Jurkat, Clone E6-1 (cell line): Measurements from ENCODE around the gene ASB2.

Source experiments
- DNase-seq: peaks from one replicate; pipeline ENCODE4 v3.0.0-alpha.2; 2011; ENCODE audit warnings: low read depth, low spot score
- H3K4me3 ChIP-seq: 2 replicates; pipeline ENCODE4 v1.5.1; 2011; ENCODE audit warnings: mild to moderate bottlenecking, low read length, control low read depth, moderate library complexity

The ASB2 gene

DNA sequence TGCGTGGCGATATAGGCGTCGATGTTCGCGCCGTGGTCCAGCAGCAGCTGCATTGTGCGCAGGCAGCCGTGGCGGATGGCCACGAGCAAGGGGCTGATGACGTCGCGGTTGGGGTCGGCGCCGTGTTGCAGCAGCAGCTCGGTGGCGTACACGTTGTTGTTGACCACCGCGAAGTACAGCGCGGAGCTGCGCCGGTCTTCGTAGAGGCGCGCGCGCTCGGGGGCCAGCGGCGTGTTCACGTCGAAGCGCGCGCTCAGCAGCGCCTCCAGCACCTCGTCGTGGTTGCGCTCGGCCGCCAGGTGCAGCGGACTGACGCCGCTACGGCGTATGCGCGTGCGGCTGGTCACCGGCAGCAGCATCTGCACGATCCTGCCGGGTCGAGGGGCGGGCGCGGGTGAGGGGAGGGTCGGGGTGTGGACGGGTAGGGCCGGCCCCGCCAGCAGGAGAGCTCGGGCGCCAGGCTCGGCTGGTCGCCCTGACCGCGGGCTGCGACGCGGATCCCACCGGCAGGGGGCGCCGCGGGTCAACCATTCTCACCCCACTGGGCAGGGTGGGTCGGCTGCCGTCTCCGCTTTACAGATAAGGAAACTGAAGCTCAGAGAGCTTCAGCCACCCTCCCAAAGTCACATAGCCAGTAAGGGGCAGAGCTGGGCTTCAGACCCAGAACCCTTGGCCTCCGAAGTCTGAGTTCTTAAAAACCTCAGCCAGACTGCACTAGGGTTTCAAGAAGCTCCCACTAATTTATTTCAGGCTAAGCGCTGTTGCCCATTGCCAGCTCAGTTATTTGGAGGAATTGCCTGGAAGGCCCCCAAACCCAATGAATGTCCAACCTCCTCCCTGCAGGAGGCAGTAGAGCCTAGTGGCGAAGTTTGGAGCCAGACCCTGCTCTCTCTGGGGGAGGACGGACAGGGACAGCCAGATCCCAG lies 36.8 kb downstream of the ASB2 start:
- no peak overlapping the region for H3K4me3 ChIP-seq
- no peak for DNase-seq

DNA sequence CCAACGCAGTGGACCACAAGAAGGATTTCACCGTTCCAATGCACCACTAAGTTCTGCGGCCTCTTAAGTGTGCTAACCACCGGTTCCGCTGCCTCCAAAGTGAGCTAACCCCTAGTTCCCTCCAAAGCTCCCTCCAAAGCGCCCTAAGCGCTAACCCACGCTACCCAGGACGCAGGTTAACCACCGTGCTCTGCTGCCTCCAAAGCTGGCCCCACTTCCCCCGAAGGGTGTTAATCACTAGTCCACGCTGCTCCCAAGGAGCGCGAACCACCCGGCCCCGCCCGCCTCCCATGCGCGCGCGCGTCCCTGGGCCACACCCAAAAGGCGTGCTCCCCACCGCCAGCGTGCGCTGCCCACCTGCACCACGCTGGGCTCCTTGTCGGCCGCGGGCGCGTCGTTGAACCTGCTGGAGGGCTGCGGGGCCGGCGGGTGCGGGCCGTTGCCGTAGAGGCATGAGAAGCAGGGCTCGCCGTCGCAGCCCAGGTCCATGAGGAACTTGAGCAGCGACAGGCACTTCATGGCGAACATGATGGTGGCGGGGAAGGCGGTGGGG lies 37.5 kb downstream of the ASB2 start:
- DNase-seq, result no peak
- H3K4me3 ChIP-seq, result no peak overlapping the region

- H3K4me3 ChIP-seq, result no peak overlapping the region
- DNase-seq, result no peak
Observed at GRCh38 chr14:93937519-93937918, 38.9 kb downstream of the ASB2 start.

GRCh38 chr14:93936926-93937325 lies 39.4 kb downstream of the ASB2 start:
- DNase-seq, result no peak
- no peak overlapping the region for H3K4me3 ChIP-seq

DNA sequence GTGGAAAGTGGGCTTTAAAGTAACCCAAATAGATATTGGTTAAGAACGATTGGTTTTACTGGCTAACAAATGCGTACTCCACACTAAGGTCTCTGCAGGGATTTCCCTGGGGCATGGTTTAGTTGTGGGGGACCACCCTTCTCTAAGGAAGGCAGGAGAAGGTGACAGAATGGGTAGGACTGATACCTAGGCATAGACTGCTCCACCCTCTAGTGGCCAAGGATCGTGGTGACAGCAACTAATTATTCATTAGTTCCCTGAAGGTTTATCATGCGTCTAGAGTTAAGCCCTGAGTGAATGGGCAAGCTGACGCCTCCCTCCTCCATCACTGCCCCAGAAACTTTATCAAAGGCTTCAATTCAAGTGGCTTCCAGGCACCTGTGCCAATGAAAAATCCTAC lies 40.1 kb downstream of the ASB2 start:
- H3K4me3 ChIP-seq, result no peak overlapping the region
- peak; percentile 31 for DNase-seq

- no peak overlapping the region for H3K4me3 ChIP-seq
- DNase-seq, result no peak
Observed at GRCh38 chr14:93935213-93935612, 41.2 kb downstream of the ASB2 start.

DNA sequence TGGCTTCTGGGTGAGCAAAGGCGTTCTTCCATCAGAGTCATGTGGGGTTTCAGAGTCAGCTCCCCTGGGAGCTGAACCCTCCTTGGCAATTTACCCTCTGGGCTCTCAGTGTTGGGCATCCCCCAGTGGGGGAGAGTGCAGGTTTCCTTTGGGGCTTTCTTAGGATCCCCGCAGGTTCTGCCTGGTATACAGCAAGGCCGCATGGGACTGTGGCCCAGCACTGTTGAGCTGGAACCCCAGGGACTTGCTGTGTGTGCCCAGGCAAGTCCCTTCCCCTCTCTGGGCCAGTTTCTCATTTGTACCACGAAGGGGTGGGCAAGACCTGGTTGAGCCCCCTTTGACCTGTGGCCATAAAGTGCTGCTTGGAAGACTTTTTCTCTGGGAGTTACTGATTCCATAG lies 43.7 kb downstream of the ASB2 start:
- no peak overlapping the region for H3K4me3 ChIP-seq
- DNase-seq, result no peak

GRCh38 chr14:93930989-93931307 lies 45.4 kb downstream of the ASB2 start:
- no peak overlapping the region for H3K4me3 ChIP-seq
- DNase-seq, result no peak

DNA sequence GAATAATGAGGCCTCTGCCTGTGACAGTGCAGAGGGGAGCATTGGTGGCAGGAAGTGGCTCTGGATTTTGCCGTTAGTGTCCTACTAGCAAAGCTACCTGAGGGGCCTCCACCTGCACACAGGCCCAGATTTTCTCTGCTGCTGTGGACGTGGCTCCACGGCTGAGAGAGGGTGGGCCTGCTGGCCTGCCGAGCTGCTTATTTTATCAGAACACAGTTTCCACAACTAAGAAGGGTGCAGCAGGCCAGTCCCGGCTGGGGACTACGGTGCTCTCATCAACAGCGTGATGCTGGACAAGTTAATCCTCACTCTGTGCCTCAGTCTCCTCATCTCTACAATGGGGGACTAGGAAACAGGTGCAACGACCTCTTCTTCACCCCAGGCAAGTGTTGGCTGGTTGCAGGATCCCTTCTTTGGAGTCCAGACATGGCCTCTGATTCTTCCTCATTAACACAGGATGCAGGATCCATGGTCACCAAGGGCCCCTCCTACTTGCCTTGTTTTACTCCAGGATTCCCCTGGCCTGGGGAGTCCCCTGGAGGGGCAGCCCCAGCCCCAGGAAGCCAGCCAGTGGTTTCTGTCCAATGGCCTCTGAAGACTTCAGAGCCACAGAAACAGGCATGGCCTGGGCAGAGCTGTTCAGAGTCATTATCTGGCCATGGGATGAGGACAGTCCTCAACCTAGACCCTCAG lies 45.9 kb downstream of the ASB2 start:
- DNase-seq, result no peak
- no peak overlapping the region for H3K4me3 ChIP-seq

DNA sequence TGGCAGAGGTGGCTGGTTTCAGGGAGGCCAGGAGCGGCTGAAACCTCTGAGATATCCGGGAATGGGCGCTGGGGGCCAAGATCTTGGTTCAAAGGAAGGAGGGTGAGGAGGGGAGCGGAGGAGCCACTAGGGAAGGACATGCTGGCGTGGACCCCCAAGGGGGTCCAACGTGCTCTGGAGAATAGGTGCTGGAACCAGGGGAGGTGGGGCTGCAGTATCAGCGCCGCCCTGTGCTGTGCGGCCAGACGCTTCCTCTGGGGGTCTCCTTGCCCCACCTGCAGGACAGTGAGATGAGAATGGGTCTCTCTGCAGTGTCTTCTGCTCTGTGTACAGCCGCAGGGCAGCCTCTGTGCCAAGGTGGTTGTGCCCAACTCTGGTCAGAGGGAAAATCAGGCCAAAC lies 46.7 kb downstream of the ASB2 start:
- H3K4me3 ChIP-seq, result no peak overlapping the region
- no peak for DNase-seq

DNA sequence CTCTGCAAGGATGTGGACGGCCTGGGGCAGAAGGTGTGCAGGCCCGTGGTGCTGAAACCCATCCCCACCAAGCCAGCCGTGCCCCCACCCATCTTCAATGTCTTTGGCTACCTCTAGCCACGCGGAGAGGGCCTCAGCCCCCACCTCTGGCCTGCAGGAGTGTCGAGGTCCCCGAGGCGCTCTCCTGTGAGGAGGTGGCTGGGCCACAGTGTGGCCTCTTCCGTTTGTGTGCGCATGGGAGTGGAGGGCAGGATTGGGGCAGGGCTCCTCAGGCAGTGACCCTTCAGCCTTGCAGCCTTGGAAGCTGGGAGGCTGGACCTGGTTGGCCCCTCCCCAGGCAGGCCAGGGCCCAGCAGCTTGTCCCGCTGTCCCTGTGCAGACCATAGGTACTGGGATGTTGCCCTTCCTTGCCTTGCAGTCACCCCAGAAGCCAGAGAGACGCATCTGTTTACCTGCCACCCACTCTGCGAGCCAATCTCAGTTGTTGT lies 47.3 kb downstream of the ASB2 start:
- no peak for DNase-seq
- H3K4me3 ChIP-seq, result no peak overlapping the region

DNA sequence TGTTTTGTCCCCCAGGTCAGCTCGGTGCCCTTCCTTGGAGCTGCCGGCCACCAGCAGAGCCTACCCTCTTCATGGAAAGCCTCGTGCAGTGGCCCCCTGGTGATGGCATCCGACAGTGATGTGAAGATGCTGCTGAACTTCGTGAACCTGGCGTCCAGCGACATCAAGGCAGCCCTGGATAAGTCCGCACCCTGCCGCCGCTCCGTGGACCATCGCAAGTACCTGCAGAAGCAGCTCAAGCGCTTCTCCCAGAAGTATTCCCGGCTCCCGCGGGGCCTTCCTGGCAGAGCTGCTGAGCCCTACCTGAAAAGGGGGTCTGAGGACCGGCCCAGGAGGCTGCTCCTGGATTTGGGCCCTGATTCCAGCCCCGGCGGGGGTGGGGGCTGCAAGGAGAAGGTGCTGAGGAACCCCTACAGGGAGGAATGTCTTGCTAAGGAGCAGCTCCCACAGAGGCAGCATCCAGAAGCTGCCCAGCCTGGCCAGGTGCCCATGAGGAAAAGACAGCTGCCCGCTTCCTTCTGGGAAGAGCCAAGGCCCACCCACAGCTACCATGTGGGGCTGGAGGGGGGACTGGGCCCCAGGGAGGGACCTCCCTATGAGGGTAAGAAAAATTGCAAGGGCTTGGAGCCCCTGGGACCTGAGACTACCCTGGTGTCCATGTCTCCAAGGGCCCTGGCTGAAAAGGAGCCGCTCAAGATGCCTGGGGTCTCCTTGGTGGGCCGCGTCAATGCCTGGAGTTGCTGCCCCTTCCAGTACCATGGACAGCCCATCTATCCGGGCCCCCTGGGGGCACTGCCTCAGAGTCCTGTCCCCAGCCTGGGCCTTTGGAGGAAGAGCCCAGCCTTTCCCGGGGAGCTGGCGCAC lies 48.0 kb downstream of the ASB2 start:
- no peak for DNase-seq

DNA sequence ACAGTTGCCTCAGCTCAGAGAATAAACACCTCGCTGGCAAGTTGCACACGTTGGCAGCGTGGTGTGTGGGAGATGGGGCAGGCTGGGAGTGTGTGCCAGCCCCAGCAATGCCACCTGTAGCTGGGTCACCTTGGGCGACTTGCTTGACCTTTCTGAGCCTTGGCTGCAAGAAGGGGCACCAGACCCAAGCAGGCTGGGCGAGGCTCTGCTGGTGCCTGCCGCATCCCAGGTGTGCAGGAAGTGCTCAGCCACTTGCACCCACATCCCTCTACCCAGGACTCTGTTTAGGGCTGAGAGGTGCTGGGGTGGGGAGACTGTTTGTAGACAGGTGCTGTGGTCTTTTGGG lies 48.6 kb downstream of the ASB2 start:
- no peak overlapping the region for H3K4me3 ChIP-seq
- DNase-seq, result peak; percentile 23

More for the DNA sequence above, 48.0 kb downstream of the ASB2 start:
- H3K4me3 ChIP-seq, result no peak overlapping the region

GRCh38 chr14:93926873-93927799 lies 49.2 kb downstream of the ASB2 start, which contains the start of gene FAM181A:
Gene FAM181A (plus strand): TSS chr14:93927344. CDS start chr14:93928286, 942 bp downstream.
- no peak for DNase-seq
- H3K4me3 ChIP-seq, result no peak within 1 kb of the TSS

- no peak for DNase-seq
- H3K4me3 ChIP-seq, result no peak overlapping the region
Observed at GRCh38 chr14:93926245-93926872, 50.0 kb downstream of the ASB2 start.

- no peak for DNase-seq
- H3K4me3 ChIP-seq, result no peak overlapping the region
Observed at GRCh38 chr14:93925374-93925895, 50.9 kb downstream of the ASB2 start.

DNA sequence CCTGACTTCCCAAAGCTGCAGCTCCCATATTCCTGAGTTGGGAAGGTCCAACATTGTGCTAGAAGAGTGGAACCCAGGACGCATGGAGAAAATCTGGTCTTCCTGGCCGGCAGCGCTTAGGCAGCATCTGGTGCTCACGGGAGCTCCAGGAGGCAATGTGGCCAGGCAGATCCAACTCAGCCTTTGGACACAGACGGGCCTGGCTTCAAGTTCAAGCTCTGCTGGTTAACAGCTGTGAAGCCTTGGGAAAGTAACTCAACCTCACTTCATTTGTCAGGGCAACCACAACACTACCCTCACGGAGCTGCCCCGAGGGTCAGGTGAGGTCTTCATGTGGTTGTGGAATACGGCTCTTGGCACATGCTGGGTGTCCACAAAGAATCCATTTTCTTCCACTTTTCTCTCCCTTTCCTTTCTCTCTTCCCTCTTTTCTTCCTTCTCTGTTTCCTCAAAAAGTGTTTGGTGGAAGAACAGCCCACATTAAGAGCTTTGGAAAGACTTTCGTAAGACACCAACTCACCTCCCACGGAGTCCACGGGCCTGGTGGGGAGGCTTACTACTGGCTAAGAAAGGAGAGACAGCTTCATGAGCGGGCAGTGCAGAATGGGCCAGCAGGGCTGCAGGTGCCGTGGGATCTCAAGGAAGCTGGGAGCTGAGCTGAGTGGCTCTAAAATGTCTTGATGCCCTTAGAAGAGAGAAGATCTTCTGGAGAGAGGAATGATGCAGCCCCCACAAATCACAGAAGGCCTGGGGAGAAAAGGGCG lies 51.6 kb downstream of the ASB2 start:
- DNase-seq, result no peak
- H3K4me3 ChIP-seq, result no peak overlapping the region
